ENCODE data around the gene HOXC10. TPM values are rescaled to one million over a fixed set of nuclear protein-coding genes. Genes with fewer than 3 reads are reported as not detected.

HOXC10 gene
- total RNA-seq, 1 donor, result not detected

DNA sequence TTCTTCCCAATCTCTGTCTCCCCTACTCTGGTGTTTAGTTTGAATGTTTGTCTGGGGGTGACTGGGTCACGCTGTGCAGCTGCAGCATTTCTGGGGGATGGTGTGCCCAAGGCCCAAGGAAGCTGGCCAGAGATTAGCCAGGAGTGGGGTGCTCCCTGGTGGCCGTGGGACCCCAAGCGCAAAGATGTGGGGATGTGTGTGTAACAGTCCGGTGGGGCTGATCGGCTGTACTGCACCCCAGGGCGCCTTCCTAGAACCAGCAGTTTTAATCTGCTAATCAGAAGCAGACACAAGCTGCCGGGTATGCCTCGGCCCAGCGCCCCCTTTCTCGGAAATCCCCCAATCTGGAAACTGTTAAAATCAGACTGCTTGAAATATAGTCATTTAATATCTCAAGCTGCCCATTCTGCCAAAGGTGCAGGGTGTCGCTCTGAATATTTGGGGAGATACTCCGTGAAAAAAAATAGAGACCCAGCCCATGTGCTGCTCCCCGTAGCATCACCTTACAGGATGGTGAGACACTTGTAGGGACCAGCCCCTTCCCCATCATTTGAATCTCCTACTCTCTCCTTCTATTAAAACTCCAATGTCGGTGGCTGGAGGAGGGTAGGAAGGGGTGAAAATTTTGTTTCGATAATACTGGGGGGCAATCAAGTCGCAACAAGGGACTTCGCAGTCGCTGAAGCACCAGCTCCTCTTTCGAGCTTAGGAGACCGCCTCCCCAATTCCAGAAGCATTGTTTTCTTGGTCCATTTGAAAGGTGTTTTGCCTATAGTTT lies 19.3 kb downstream of the HOXC10 start:
- DNase-seq (ENCODE audit: low read depth), result no peak
- TF ChIP-seq, protein P1, sequence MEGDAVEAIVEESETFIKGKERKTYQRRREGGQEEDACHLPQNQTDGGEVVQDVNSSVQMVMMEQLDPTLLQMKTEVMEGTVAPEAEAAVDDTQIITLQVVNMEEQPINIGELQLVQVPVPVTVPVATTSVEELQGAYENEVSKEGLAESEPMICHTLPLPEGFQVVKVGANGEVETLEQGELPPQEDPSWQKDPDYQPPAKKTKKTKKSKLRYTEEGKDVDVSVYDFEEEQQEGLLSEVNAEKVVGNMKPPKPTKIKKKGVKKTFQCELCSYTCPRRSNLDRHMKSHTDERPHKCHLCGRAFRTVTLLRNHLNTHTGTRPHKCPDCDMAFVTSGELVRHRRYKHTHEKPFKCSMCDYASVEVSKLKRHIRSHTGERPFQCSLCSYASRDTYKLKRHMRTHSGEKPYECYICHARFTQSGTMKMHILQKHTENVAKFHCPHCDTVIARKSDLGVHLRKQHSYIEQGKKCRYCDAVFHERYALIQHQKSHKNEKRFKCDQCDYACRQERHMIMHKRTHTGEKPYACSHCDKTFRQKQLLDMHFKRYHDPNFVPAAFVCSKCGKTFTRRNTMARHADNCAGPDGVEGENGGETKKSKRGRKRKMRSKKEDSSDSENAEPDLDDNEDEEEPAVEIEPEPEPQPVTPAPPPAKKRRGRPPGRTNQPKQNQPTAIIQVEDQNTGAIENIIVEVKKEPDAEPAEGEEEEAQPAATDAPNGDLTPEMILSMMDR (IDR thresholded peaks at IDR 0.05; ENCODE audit: insufficient read depth, low read length), result no peak
- H3K4me3 ChIP-seq (ENCODE audit: low read depth, low read length), result no peak overlapping the region

DNA sequence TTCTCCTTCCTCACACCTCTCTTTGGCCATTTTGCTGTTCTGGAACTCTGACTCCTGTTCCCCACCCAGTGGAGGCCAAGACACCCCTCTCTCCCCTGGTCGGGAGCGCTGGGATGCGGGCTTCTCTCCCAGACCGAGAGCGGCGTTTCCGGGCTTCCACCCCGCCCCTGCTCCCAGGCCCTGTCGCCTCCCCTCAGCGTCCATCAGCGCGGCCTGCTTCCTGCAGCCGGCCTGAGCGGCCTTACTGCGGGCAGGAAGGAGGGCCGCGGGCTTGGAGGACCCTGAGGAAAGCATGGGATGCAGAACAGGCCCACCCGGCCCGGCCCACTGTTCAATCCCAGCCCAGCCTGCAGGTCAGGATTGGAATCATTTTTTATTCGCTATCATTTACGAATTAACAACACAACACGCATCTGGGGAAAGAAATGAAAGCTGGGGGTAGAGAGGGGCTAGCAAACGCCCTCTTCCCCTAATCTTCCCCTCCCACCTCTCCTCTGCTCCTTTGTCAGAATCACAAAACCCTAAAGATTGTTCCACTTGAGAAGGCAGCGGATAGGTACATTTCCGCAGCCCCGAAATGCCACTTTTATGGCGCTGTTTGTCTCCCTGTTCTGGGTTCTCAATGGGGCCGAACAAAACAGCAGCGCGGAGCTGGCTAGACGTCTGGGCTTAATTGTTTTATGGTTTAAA lies 20.0 kb downstream of the HOXC10 start:
- DNase-seq (ENCODE audit: low read depth), result peak; percentile 19
- H3K4me3 ChIP-seq (ENCODE audit: low read depth, low read length), result peak overlapping the region; percentile 28
- TF ChIP-seq, protein P1 (IDR thresholded peaks at IDR 0.05; ENCODE audit: insufficient read depth, low read length), result no peak

DNA sequence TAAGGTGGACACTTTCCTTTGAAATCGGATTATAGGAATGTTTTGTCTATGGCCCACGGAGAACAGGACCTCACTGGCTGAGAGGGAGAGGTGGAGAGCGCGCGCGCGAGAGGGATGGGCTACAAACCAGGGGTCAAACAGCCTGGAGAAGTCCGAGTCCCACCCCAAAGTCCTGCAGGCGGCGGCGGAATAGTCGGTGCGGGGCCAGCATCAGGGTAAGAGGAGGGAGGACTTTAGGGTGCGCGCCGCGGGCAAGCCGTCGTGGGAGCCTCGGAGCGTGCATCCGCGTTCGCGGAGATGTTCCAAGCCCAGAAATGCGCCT lies 20.5 kb downstream of the HOXC10 start:
- TF ChIP-seq, protein P1 (IDR thresholded peaks at IDR 0.05; ENCODE audit: insufficient read depth, low read length), result no peak
- DNase-seq (ENCODE audit: low read depth), result no peak
- H3K4me3 ChIP-seq (ENCODE audit: low read depth, low read length), result peak overlapping the region; percentile 13

DNA sequence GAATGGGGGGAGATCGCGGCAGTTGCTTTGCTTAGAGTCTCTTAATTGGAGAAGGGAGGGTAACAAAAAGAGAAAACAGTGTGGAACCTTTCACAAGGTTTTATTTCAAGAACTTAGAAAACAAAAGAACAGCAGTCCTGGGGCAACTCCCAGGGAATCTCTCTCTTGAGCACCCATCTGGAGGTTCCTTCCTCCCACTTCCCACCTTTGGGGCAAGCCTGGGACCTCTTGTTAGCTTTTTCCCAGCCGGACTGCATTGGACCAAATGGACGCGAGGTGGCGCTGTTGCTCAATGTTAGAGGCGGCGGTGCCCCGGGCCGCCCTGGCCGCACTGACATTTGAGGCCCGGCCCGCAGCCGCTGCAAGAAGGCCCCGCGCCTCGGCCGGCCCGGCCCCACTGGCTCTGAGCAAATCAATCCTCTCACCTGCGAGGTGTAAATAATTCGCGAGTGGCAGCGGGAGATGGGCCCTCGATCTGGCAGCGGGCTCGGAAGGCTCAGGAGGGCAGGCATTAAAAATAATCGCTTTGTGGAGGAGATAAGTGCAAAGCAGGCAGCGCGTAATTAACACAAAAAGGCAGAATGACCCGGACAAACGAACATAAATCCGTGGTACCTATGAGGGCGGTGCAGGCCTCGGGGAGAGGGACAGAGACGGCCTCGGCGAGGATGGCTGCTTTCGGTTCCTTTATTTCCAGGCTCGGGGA lies 21.1 kb downstream of the HOXC10 start:
- DNase-seq (ENCODE audit: low read depth), result peak; percentile 79
- no peak overlapping the region for H3K4me3 ChIP-seq (ENCODE audit: low read depth, low read length)
- TF ChIP-seq, protein P1 (IDR thresholded peaks at IDR 0.05; ENCODE audit: insufficient read depth, low read length), result peak; percentile 82

DNA sequence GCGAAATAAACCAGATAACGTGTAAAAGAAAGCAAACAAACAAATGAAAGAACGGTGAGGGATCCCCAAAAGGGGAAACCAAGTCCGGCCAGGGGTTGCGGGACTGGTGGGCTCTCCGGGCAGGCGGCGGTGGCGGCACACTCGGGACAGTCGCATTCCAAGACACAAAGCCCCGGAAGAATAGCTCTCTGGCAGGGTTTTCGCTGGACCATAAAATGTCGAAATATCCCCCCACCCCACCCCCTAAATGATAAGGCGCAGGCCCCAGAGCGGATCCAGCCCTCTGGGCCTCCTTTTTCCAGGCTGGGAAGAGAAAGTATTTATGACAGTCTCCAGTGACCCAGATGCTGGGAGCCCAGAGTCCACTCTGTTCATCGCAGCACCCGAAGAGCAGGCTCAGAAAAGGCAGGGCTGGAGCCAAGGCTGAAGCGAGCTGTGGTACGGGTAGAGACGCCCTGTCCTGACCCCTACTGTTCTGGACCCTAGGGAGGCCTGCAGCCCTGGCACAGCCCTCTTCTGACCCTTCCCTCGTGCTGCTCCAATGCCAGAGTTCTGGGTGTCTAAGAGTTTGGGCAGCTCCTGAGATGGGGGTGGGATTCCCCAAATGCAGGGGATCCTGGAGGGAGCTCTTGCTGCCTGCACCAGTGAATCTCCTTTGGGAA lies 21.7 kb downstream of the HOXC10 start:
- H3K4me3 ChIP-seq (ENCODE audit: low read depth, low read length), result no peak overlapping the region
- TF ChIP-seq, protein P1 (IDR thresholded peaks at IDR 0.05; ENCODE audit: insufficient read depth, low read length), result no peak
- no peak for DNase-seq (ENCODE audit: low read depth)

DNA sequence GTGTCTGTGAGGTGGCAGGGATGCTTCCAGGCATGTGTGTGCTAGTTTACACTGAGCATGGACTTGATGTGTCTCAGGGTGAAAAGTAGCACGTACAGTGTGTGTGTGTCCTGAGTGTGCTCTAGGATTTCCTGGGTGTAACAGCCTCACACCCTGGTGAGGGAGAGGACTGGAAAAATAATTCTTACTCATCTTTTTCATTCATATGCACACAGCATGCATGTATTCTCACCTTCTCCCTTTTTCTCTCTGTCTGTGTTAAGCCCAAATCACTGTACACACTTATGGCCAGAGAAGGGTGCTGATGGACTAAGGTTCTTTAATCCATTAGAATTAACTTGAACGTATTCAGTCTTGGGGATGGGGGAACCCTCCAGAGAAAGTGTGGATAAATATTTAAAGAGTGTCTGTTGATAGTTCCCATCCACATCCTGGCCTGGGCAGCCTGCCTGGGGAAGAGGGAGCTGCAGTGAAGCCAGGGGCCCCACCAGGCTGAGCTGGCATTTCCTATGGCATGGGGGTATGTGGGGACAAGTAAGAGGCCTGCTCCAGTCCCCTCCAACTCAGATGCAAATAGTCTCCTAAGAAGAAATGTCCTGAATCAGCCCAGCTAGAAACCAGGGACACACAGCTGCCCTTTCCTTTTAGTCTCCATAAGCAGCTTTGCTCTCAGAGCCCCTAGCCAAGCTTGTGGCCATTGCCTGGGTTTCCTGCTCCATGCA lies 22.8 kb downstream of the HOXC10 start:
- no peak for DNase-seq (ENCODE audit: low read depth)
- TF ChIP-seq, protein P1 (IDR thresholded peaks at IDR 0.05; ENCODE audit: insufficient read depth, low read length), result no peak
- no peak overlapping the region for H3K4me3 ChIP-seq (ENCODE audit: low read depth, low read length)
